Measurements from ENCODE around the gene C22orf15.

Gene C22orf15

DNA sequence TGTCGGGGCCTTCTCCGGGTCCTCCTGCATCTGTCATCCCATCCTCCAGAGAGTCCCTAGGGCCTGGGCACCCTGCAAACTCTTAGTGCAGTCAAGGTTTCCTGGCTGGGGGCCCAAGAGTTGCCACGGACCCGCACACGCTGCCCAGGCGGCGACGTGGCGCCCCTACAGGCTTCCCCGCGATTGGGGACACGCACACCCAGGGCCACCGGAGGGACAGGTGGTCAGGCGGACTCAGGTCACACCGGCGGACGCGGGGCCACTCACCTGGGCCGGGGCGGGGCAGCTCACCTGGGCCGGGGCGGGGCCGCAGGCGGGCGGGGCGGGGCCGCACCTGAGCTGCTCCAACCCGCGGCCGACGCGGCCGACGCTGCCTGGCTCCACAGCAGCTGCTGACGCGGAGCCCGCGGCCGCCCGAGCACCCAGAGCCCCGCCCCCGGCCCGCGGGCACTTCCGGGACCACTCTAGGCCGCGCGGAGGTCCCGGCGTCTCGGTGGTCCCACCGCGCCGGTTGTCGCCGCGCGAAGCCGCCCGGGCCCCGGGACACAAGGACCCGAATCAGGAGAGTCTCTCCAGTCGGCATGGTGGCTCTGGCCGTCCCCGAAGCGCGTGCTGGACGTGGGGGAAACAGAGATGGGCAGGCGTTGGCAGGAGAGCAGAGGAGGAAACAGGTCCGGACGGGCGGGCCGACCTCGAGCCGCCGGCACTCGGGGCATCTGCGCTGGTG is 11.9 kb upstream of the C22orf15 start, which contains the start of gene ZNF70:
Gene ZNF70, minus strand, starts transcription at position 399 of the 727 bp plus-strand sequence. CDS start 5,972 bp downstream, outside the sequence.
- peak; percentile 88 for DNase-seq (ENCODE audit: low spot score)

GRCh38 chr22:23751441-23751996 is 11.3 kb upstream of the C22orf15 start:
- peak; percentile 39 for DNase-seq (ENCODE audit: low spot score)

DNA sequence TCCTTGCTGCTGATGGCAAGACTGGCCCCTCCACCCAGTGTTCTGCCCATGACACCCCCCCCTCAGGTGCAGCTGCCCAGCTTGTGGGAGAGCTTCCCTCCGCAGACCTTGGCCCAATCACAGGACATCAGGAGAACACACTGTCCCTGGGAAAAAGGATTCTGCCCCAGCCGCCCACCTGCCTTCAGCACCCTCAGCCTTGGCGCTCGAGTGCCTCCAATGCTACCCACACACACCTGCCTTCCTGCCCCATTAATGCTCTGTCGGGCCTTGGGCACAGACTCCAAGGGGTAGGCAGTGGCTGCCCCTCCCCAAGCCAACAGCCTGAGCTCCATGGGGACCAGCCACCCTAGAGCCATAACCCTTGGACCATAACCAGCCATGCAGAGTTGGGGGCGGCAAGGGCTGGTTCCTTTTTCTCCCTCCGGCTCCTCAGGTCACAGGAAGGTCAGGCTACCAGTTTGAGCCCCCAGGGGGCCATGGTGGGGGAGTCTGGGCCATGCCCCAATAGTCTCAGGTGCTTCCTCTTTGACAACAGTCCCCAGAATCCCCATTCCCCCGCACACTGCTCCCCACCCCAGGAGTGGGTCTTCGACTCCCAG is 10.6 kb upstream of the C22orf15 start:
- DNase-seq (ENCODE audit: low spot score) = no peak

GRCh38 chr22:23752750-23753149 is 10.0 kb upstream of the C22orf15 start:
- DNase-seq (ENCODE audit: low spot score) = no peak

- no peak for DNase-seq (ENCODE audit: low spot score)
Observed at GRCh38 chr22:23753385-23753784, 9.4 kb upstream of the C22orf15 start.

DNA sequence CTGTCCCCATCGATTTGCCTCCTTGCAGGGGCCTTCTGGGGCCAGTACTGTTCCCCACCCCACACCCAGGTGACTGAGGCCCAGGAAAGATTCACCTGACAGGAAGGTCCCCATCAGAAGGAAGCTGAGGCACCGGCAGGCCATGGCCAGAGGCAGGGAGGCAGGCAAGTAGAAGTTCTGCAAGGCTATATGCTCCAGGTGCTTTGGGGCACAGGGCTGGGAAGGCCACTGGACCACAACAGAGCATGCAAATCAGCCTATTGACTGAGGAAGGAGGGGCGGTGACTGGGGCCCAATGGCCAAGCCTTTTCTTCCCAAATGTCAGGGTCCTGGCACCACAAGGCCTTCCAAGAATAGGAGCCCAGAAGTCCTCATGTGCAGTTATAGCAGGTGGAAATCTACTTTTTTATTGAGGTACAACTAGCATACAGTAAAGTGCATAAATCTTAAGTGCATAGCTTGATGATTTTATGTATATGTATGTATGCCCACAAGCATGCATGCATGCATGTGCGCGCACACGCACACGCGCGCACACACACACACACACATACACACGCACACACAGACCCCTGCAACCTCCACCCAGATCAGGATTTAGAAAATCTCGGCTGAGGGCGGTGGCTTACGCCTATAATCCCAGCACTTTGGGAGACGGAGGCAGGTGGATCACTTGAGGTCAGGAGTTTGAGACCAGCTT is 8.4 kb upstream of the C22orf15 start, which contains the start of gene VPREB3:
Gene VPREB3, minus strand, starts transcription at position 206 of the 700 bp plus-strand sequence. Its CDS starts 62 bp downstream, at position 144.
- DNase-seq (ENCODE audit: low spot score) = no peak

GRCh38 chr22:23754980-23755636 is 7.7 kb upstream of the C22orf15 start:
- no peak for DNase-seq (ENCODE audit: low spot score)

DNA sequence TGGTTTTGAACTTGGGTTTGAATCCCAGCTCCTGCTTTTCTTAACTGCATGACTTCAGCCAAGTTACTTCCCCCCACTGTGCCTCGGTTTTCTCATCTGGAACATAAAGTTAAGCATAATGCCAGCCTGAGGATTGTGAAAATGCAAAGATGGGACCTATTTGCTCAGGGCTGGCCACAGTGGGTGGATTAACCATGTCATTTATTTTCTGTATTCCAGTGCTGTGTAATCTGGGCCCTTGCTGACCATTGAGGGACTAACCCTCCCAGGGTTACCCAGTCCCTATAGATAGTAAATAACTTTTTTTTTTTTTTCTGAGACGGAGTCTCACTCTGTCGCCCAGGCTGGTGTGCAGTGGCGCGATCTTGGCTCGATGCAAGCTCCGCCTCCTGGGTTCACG is 7.1 kb upstream of the C22orf15 start:
- no peak for DNase-seq (ENCODE audit: low spot score)

DNA sequence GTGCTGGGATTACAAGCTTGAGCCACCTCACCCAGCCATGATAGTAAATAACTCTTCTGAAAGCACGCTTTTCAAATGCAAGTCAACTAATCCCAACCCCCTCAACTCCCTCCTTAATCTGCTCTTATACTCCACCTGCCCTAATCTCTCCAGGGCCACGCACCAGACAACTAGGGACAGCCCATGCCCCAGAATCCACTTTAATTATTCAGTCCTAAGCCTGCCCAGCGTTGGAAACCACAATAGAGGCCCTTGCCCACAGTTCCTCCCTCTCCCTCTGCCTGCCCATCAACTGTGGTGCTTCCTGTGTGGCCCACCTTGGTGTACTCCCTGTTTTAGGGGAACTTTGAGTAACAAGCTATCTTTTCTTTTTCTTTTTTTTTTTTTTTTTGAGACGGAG is 5.9 kb upstream of the C22orf15 start:
- no peak for DNase-seq (ENCODE audit: low spot score)

- DNase-seq (ENCODE audit: low spot score) = no peak
Observed at GRCh38 chr22:23759566-23759965, 3.2 kb upstream of the C22orf15 start.

GRCh38 chr22:23760056-23760455 is 2.7 kb upstream of the C22orf15 start:
- DNase-seq (ENCODE audit: low spot score) = no peak

DNA sequence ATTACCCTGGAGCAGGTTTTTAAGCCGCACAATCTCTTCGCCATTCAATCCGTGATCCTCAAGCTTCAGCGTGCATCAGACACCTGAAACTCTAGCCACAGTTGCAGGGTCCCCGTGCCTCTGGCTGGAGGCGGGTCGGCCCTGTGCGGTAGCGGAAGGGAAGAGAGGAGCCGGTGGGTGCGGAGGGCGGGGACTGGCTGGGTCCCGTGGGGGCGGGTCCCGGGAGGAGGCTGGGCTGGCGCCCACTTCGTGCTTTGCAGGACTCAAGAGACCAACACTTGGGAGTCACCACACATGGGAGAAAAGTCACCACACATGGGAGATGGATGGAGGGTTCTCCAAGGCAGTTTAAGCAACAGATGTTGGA is 772 bp downstream of the C22orf15 start:
- DNase-seq (ENCODE audit: low spot score) = no peak

DNA sequence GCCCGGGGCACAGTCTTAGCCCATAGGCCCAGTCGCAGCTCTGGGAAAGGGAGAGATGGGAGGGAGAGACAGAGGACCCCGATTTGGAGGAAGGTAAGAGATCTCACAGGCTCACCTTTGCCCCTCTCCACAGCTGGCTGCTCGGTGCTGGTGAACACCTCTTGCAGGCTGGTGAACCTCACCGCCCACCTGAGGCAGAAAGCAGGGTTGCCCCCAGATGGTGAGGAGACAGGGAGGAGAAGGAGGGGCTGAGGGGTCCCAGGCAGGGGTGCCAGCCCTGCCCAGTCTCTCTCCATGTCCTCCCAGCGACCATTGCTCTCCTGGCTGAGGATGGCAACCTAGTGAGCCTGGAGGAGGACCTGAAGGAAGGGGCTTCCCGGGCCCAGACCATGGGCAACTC is 1.2 kb downstream of the C22orf15 start:
- no peak for DNase-seq (ENCODE audit: low spot score)

- no peak for DNase-seq (ENCODE audit: low spot score)
Observed at GRCh38 chr22:23764899-23765881, 2.4 kb downstream of the C22orf15 start.

GRCh38 chr22:23767303-23767672 is 4.5 kb downstream of the C22orf15 start:
- no peak for DNase-seq (ENCODE audit: low spot score)

DNA sequence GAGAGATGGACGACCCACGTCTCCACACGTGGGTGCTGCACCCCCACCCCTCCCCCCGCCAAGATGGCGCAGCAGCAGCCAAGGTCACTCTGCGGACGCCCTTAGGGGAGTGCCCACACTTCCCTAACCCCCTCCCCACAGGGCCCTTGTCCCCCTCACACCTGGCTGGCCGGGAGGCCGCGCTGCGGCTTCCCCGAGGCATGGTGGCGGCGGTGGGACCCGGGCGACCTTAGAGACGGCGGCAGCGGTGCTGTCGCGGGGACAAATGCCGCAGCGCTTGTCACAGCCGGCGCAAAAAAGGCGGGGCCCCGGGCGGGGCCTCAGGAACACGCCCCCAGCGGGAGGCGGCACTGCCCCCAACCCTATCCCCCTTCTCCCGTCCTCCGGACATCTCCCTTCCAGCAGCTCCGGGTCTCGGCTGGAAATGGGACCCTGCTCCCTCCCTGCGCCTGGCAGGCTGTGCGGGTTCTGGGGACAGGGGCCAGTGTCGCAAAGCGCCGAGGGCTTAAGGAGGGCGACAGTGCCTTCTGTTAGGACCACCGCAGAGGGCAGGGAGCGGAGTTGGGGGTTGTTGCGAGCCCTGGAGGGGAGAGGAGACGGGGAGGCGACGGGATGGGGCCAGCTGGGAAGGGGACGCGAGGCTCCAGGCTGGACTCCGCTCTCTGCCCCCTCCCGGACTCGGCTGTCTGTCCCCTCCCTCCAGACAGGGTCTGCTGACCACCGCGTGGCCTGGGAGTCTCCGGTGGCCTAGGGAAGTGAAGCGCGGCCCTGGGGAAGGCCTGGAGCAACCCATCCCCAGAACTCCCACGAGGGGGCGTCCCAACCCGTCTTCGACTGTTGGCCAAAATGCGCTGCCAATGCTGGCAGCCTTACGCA is 5.1 kb downstream of the C22orf15 start, which contains the start of gene CHCHD10:
Gene CHCHD10, minus strand, starts transcription at position 300 of the 876 bp plus-strand sequence. Its CDS starts 98 bp downstream, at position 202.
- peak; percentile 70 for DNase-seq (ENCODE audit: low spot score)

DNA sequence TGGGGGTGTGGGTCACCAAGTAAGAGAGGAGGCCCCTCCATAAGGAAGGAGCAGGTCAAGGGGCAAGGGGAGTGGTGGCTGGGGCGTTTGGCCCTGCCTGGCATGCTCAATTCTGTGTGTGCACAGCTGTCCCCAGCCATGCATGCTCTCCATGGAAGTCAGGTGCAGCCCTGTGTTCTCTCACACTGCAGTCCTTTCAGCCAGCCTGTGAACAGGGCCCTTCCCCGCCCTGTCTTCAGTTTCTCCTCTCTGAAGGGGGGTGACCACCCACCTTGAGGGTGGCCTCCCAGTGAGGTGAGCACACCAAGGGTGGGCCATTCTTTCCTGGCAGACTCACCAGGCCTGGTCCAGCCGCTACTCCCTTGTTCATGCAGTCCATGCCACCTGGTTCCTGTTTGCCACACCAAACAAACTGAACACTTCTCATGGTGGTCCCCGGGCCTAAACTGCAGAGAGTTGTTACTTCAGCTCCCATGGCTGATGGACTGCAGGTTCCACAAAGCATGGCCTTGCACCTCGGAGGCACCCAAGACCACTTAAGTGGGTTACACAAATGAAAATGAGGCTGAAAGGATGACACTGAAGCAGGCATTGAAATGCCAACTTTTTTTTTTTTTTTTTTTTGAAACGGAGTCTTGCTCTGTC is 6.7 kb downstream of the C22orf15 start:
- no peak for DNase-seq (ENCODE audit: low spot score)

- DNase-seq (ENCODE audit: low spot score) = no peak
Observed at GRCh38 chr22:23772315-23772648, 9.5 kb downstream of the C22orf15 start.
